Neuronal stem cell (in vitro differentiated cells): ENCODE measurements around the gene ITGA8.
"Not testable (repeated sequence)": the region's sequence is repeated elsewhere in the genome, so short reads cannot be mapped to it uniquely, and the experiment has no call there.

ENCODE experiments used
- DNase-seq: peaks from one replicate; pipeline ENCODE4 v3.0.0-alpha.2; 2013; ENCODE audit warnings: low spot score
- H2AFZ ChIP-seq: one replicate; pipeline ENCODE4 v1.6.1; 2013; ENCODE audit warnings: mild to moderate bottlenecking, low read length, inconsistent platforms
- H2AK5ac ChIP-seq: 2 replicates; pipeline ENCODE4 v1.6.1; 2013; ENCODE audit warnings: low read depth, mild to moderate bottlenecking, inconsistent platforms, low read length, moderate library complexity, mixed read lengths
- H2BK120ac ChIP-seq: 2 replicates; pipeline ENCODE4 v1.6.1; 2013; ENCODE audit warnings: low read depth, mild to moderate bottlenecking, inconsistent platforms, low read length, moderate library complexity, mixed read lengths
- H2BK12ac ChIP-seq: one replicate; pipeline ENCODE4 v1.6.1; 2013; ENCODE audit warnings: low read length, inconsistent platforms
- H2BK15ac ChIP-seq: 2 replicates; pipeline ENCODE4 v1.6.1; 2013; ENCODE audit warnings: mild to moderate bottlenecking, low read length, inconsistent platforms, mixed read lengths
- H2BK5ac ChIP-seq: one replicate; pipeline ENCODE4 v1.6.1; 2013; ENCODE audit warnings: inconsistent platforms, mild to moderate bottlenecking, low read length, moderate library complexity
- H3K14ac ChIP-seq: one replicate; pipeline ENCODE4 v1.6.1; 2013; ENCODE audit warnings: low read length, inconsistent platforms
- H3K18ac ChIP-seq: 2 replicates; pipeline ENCODE4 v1.6.1; 2013; ENCODE audit warnings: low read length, inconsistent platforms
- H3K23ac ChIP-seq: 2 replicates; pipeline ENCODE4 v1.6.1; 2013; ENCODE audit warnings: low read depth, mild to moderate bottlenecking, mixed read lengths, low read length, inconsistent platforms; ENCODE audit not compliant: poor library complexity
- H3K27ac ChIP-seq: replicated peaks from 3 replicates; pipeline ENCODE4 v1.5.1; 2013; ENCODE audit warnings: low read length, inconsistent platforms
- H3K27me3 ChIP-seq, 3 experiments: 2 replicates each; pipeline ENCODE4 v1.6.1; 2013; ENCODE audit warnings: low read length in 3 of 3, mild to moderate bottlenecking in 2 of 3, inconsistent platforms in 1 of 3, low read depth in 1 of 3, mixed read lengths in 1 of 3, moderate library complexity in 1 of 3; ENCODE audit not compliant: control insufficient read depth in 3 of 3, insufficient read depth in 3 of 3
- H3K36me3 ChIP-seq, 2 donors: replicated peaks in 1 of 2; 2 replicates each; pipeline ENCODE4 v1.6.1; 2013; ENCODE audit warnings: low read length in 2 of 2; ENCODE audit not compliant: control insufficient read depth in 2 of 2, insufficient read depth in 2 of 2
- H3K4ac ChIP-seq: 2 replicates; pipeline ENCODE4 v1.6.1; 2013; ENCODE audit warnings: inconsistent platforms, mild to moderate bottlenecking, low read length, moderate library complexity
- H3K4me1 ChIP-seq, 2 donors: 1 replicate in 1 of 2; 2 replicates in 1 of 2; pipeline ENCODE4 v1.6.1; 2013; ENCODE audit warnings: low read length in 2 of 2, low read depth in 1 of 2; ENCODE audit not compliant: control insufficient read depth in 2 of 2, insufficient read depth in 1 of 2
- H3K4me2 ChIP-seq: one replicate; pipeline ENCODE4 v1.6.1; 2013; ENCODE audit warnings: mild to moderate bottlenecking, low read length, inconsistent platforms; ENCODE audit not compliant: insufficient read depth, poor library complexity, severe bottlenecking
- H3K4me3 ChIP-seq, 2 donors: 2 replicates each; pipeline ENCODE4 v1.5.1; 2013; ENCODE audit warnings: low read length in 2 of 2, mild to moderate bottlenecking in 2 of 2, inconsistent platforms in 1 of 2, moderate library complexity in 1 of 2
- H3K79me1 ChIP-seq: one replicate; pipeline ENCODE4 v1.6.1; 2013; ENCODE audit warnings: low read depth, mild to moderate bottlenecking, inconsistent platforms, low read length, moderate library complexity
- H3K9ac ChIP-seq: one replicate; pipeline ENCODE4 v1.6.1; 2013; ENCODE audit warnings: mild to moderate bottlenecking, low read depth, low read length, inconsistent platforms; ENCODE audit not compliant: poor library complexity
- H3K9me3 ChIP-seq, 2 donors: replicated peaks in 1 of 2; 2 replicates each; pipeline versions ENCODE3 to v1.6.1; 2013; ENCODE audit warnings: low read length in 2 of 2, mild to moderate bottlenecking in 2 of 2, inconsistent platforms in 1 of 2, low read depth in 1 of 2, mixed read lengths in 1 of 2, moderate library complexity in 1 of 2; ENCODE audit not compliant: control insufficient read depth in 2 of 2, insufficient read depth in 1 of 2
- H4K8ac ChIP-seq: one replicate; pipeline ENCODE4 v1.6.1; 2013; ENCODE audit warnings: low read depth, mild to moderate bottlenecking, inconsistent platforms, low read length, moderate library complexity
- H4K91ac ChIP-seq: one replicate; pipeline ENCODE4 v1.6.1; 2013; ENCODE audit warnings: low read length, low read depth, mild to moderate bottlenecking, inconsistent platforms; ENCODE audit not compliant: poor library complexity
- WGBS, 2 donors: extraction: QIAGEN DNeasy Blood & Tissue Kit; methylation state at CpG; one replicate each; pipeline ENCODE4 v1.1.7; 2013; ENCODE audit warnings: missing lambda C conversion rate in 2 of 2, mixed read lengths in 1 of 2; ENCODE audit not compliant: insufficient read length in 2 of 2, insufficient replicate concordance in 1 of 2; ENCODE audit errors: extremely low coverage in 2 of 2; 5-methylcytosine and 5-hydroxymethylcytosine counted together

ITGA8 gene

DNA sequence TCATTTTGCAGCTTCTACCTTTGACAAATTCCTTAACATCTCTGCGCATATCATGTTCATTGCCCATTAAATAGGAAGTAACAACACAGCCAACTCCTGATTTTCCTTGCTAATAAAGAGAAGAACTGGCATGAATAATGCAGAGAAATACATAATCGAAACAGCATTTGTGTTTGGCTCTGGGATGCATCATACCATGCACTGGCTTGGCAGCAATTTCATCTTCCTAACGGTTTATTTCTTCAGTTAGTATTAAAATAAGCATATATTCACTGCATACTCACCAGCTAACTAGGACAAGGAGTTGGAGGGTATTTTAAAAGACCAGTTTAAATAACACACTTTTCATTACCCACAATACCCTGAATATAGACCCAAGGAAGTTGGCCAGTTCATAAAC lies 132.5 kb downstream of the ITGA8 start:
- no peak overlapping the region for H2BK12ac ChIP-seq
- peaks cover 0 to 3% of the 10 kb centered on the region in 2 donors for H3K9me3 ChIP-seq
- H3K4me2 ChIP-seq, result no peak overlapping the region
- DNase-seq, result no peak
- H3K36me3 ChIP-seq, result no peaks in the 10 kb centered on the region
- no peak overlapping the region for H3K4ac ChIP-seq
- H2BK5ac ChIP-seq, result no peak overlapping the region
- no peak overlapping the region for H2BK15ac ChIP-seq
- no peak overlapping the region for H2AK5ac ChIP-seq
- no peak overlapping the region for H3K18ac ChIP-seq
- no peaks in the 10 kb centered on the region for H3K27me3 ChIP-seq
- H3K4me3 ChIP-seq, result no peak overlapping the region
- no peaks in the 10 kb centered on the region for H3K79me1 ChIP-seq
- no peak overlapping the region for H3K23ac ChIP-seq
- no CpG with 5 or more reads among the region's 3 CpGs for WGBS, 2 donors
- no peak overlapping the region for H2BK120ac ChIP-seq
- no peak overlapping the region for H4K8ac ChIP-seq
- H3K9ac ChIP-seq, result no peak overlapping the region
- H3K27ac ChIP-seq, result no peak overlapping the region
- H2AFZ ChIP-seq, result no peak overlapping the region
- H3K4me1 ChIP-seq, result no peaks in the 10 kb centered on the region
- no peak overlapping the region for H4K91ac ChIP-seq
- no peak overlapping the region for H3K14ac ChIP-seq

DNA sequence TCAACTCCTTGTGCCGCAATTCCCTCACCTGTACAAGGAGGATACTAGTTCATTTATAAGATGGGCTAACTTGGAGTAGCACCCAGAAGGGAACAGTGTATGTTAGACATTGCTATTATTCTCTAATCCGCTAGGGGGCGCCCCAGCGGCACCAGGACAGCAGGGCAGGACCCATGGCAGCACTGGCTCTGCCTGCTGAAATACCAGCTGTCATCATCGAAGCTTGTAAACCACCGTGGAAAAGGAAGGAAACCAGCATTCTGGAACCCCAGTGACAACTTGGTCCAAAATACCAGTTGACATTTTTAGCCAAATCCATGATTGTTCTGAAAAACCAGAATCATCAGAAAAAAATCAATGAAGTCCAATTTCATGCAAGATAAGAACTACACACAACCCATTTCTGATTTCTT lies 134.4 kb downstream of the ITGA8 start:
- Histone ChIP-seq H3K4me3 (no peak overlapping the region), H3K27ac (no peak overlapping the region), H3K9me3 (no peaks in the 10 kb centered on the region), H2AFZ (no peak overlapping the region), H3K4ac (no peak overlapping the region), H3K36me3 (no peaks in the 10 kb centered on the region), H3K9ac (no peak overlapping the region), H2BK12ac (no peak overlapping the region), H2AK5ac (no peak overlapping the region), H2BK5ac (no peak overlapping the region), H3K27me3 (no peaks in the 10 kb centered on the region), H2BK120ac (no peak overlapping the region), H4K91ac (no peak overlapping the region), H3K14ac (no peak overlapping the region), H3K4me2 (no peak overlapping the region), H3K23ac (no peak overlapping the region), H4K8ac (no peak overlapping the region), H2BK15ac (no peak overlapping the region), H3K4me1 (no peaks in the 10 kb centered on the region), H3K18ac (no peak overlapping the region), H3K79me1 (no peaks in the 10 kb centered on the region)
- DNase-seq, result peak; percentile 74
- no CpG with 5 or more reads among the region's 6 CpGs for WGBS, 2 donors

DNA sequence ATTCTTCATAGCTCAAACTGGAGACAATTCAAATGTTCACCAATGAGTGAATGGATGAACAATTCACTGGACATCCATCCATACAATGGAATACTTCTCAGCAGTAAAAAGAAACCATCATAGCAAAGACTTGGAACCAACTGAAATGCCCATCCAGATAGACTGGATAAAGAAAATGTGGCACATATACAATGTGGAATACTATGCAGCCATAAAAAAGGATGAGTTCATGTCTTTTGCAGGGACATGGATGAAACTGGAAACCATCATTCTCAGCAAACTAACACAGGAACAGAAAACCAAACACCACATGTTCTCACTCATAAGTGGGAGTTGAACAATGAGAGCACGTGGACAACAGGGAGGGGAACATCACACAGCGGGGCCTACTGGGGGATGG lies 136.8 kb downstream of the ITGA8 start:
- not testable (repeated sequence) for H2AFZ ChIP-seq, H3K36me3 ChIP-seq
- WGBS, 2 donors, result no CpG with 5 or more reads among the region's 2 CpGs

DNA sequence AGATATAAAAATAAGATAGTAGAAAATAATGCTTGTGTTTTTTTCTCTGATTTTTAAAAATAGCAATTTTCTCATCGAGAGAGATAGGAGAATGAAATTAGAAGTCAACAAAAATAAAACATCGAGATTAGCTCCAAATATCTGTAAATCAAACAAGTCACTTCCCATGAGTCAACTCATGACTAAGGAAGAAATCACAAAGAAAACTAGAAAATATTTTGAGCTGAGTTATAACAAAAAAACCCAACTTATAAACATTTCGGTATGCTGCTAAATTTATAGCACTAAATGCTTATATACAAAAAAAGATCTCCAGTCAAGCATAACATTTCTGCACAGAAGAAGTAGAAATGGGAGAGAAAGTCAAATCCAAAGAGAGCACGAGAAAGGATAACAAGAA lies 140.1 kb downstream of the ITGA8 start:
- Histone ChIP-seq H4K91ac (no peak overlapping the region), H4K8ac (no peak overlapping the region), H3K14ac (no peak overlapping the region), H3K4me2 (no peak overlapping the region), H3K27ac (no peak overlapping the region), H2BK5ac (no peak overlapping the region), H3K4me1 (no peaks in the 10 kb centered on the region), H2BK15ac (no peak overlapping the region), H2BK12ac (no peak overlapping the region), H3K9ac (no peak overlapping the region), H3K4me3 (no peak overlapping the region), H3K18ac (no peak overlapping the region), H2BK120ac (no peak overlapping the region), H3K27me3 (no peaks in the 10 kb centered on the region), H2AFZ (no peak overlapping the region), H3K4ac (no peak overlapping the region), H3K9me3 (no peaks in the 10 kb centered on the region), H2AK5ac (no peak overlapping the region), H3K23ac (no peak overlapping the region), H3K79me1 (no peaks in the 10 kb centered on the region), H3K36me3 (no peaks in the 10 kb centered on the region)
- DNase-seq, result no peak
- WGBS, 2 donors, result no CpG with 5 or more reads among the region's 4 CpGs

More for the DNA sequence above, 136.8 kb downstream of the ITGA8 start:
- H3K9ac ChIP-seq, H2BK120ac ChIP-seq, H3K4me1 ChIP-seq, H3K4me3 ChIP-seq, DNase-seq, H4K91ac ChIP-seq, H3K23ac ChIP-seq, H2BK5ac ChIP-seq, H3K79me1 ChIP-seq, H3K27ac ChIP-seq, H3K18ac ChIP-seq, H3K4ac ChIP-seq, H2BK12ac ChIP-seq, H2AK5ac ChIP-seq, H3K14ac ChIP-seq, H3K4me2 ChIP-seq, H3K9me3 ChIP-seq, H4K8ac ChIP-seq, H2BK15ac ChIP-seq, H3K27me3 ChIP-seq: not testable (repeated sequence)
